GM12891 (cell line): Measurements from ENCODE around the gene HKDC1.
"Not testable (repeated sequence)": the region's sequence is repeated elsewhere in the genome, so short reads cannot be mapped to it uniquely, and the experiment has no call there.

Experiments used
- DNase-seq: peaks from one replicate; pipeline ENCODE4 v3.0.0; 2011; ENCODE audit warnings: low spot score; ENCODE audit not compliant: insufficient read length
- FAIRE-seq: peaks from 2 replicates; lab custom pipeline; 2011; peaks lifted over from hg19 to GRCh38; lab: Jason Lieb, UNC
- PAX5 ChIP-seq: IDR thresholded peaks from 2 replicates; pipeline ENCODE4 v1.6.1; 2011; ENCODE audit warnings: low read length, moderate library complexity, mild to moderate bottlenecking; ENCODE audit not compliant: insufficient read depth, severe bottlenecking
- POLR2A ChIP-seq: IDR thresholded peaks from 2 replicates; pipeline ENCODE4 v1.6.1; 2011; ENCODE audit warnings: low read depth, low read length, control low read depth
- POLR2AphosphoS5 ChIP-seq: IDR thresholded peaks from 2 replicates; pipeline ENCODE4 v1.6.1; 2011; ENCODE audit warnings: low read depth, low read length, control low read depth
- POU2F2 ChIP-seq: IDR thresholded peaks from 2 replicates; pipeline ENCODE4 v1.6.1; 2011; ENCODE audit warnings: low read depth, mild to moderate bottlenecking, control low read depth, low read length, moderate library complexity
- SPI1 ChIP-seq: IDR thresholded peaks from 2 replicates; pipeline ENCODE4 v1.6.1; 2011; ENCODE audit warnings: low read depth, low read length, control low read depth
- TAF1 ChIP-seq: IDR thresholded peaks from 2 replicates; pipeline ENCODE4 v1.6.1; 2011; ENCODE audit warnings: low read depth, low read length, control low read depth

HKDC1 gene

GRCh38 chr10:69240455-69240854 is 20.3 kb downstream of the HKDC1 start:
- DNase-seq (no peak), FAIRE-seq (no peak)
- no peak for TF ChIP-seq POLR2AphosphoS5

DNA sequence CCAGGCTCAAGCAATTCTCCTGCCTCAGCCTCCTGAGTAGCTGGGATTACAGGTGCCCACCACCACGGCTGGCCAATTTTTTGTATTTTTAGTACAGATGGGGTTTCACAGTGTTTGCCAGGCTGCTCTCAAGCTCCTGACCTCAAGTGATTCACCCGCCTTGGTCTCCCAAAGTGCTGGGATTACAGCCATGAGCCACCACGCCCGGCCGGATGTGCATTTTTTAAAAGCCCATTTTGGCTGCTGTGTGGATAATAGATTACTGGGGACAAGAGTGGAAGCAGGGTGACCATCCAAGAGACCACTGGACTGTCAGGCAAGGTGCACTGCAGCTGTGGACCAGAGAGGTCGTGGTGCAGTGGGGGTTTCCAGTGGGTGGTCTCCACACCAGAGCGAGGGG is 21.4 kb downstream of the HKDC1 start:
- DNase-seq (no peak), FAIRE-seq (no peak)
- TF ChIP-seq POLR2AphosphoS5 = no peak
- TF ChIP-seq PAX5 = no peak
- no peak for TF ChIP-seq TAF1
- TF ChIP-seq POLR2A = no peak
- no peak for TF ChIP-seq POU2F2
- no peak for TF ChIP-seq SPI1

GRCh38 chr10:69242040-69242851 is 22.1 kb downstream of the HKDC1 start:
- TF ChIP-seq PAX5 (no peak), SPI1 (no peak), POU2F2 (no peak)
- no peak for DNase-seq
- no peak for FAIRE-seq

- FAIRE-seq (no peak), DNase-seq (no peak)
These were observed 22.7 kb downstream of the HKDC1 start for GRCh38 chr10:69242852-69243212.

DNA sequence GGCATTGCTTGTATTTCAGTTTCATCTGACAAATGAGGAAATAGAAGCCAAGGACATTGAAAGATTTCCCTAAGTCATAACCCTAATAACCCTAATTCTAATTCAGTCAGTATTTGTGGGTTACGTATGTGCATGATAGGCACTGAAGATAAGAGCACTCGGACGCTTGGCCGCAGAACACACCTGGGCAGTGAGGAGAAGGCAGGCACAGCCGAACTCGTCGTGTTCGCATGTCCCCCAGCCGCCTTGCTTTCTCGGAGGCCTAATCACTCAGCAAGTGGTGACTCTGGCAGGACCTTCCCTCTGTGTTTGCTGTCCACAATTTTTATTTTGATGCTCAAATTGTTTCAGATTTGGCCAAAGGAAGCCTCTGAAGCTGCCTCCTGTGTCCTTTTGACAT is 23.7 kb downstream of the HKDC1 start:
- DNase-seq (no peak), FAIRE-seq (no peak)
- TF ChIP-seq SPI1 = no peak
- TF ChIP-seq POLR2AphosphoS5 = no peak
- TF ChIP-seq POU2F2 = no peak
- TF ChIP-seq PAX5 = no peak
- no peak for TF ChIP-seq POLR2A

More at GRCh38 chr10:69242852-69243212, 22.7 kb downstream of the HKDC1 start:
- TF ChIP-seq POLR2AphosphoS5 (no peak), PAX5 (no peak)

DNA sequence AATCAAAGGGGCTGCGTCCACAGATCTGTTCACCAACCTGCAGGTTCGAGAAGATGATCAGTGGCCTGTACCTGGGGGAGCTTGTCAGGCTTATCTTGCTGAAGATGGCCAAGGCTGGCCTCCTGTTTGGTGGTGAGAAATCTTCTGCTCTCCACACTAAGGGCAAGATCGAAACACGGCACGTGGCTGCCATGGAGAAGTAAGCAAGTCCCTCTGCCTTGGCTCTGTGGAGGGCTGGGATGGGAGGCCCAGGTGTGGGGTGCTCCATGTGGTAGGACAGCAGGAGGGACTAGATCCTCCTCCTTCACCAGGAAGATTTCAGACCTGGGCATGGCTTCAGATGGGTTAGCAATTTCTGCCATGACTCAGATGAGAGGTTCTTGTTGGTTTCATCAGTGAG is 25.9 kb downstream of the HKDC1 start:
- TF ChIP-seq POLR2AphosphoS5 = no peak
- TF ChIP-seq POU2F2 = no peak
- TF ChIP-seq POLR2A = no peak
- TF ChIP-seq SPI1 = no peak
- TF ChIP-seq PAX5 = no peak
- TF ChIP-seq TAF1 = no peak
- DNase-seq = no peak
- no peak for FAIRE-seq

DNA sequence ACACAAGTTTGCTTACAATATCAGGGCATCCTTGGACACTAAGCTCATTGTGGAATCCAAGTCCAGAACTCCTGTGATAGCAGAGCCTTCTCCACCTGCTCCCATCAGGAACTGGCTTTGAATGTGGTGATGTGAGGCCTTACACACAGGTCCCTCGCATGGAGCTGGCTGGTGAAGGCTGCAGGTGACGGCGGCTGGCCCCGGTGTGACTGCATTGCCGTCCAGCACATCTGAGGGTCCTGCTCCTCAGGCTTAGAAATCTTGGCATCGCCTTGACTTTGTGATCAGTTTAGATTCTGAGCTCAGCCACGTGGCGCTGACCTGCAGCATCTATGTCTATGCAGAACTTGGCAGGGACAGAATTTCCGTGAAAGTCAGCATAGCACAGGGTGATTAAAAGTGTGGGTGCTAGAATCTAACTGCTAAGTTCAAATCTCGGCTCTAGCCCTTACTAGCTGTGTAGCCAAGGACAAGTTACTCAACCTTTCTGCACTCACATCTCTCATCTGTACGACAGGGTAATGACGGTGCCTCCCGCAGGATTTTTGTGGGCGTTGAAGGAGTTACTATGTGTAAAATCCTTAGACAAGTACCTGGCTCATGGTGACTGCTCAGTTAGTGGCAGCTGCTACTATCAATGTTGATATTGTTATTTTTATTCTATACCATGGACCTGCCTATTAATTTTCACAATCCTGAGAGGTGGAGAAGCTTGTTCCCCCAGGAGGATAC is 26.6 kb downstream of the HKDC1 start:
- TF ChIP-seq SPI1 = no peak
- no peak for TF ChIP-seq POU2F2
- no peak for TF ChIP-seq POLR2AphosphoS5
- no peak for TF ChIP-seq POLR2A
- TF ChIP-seq TAF1 = no peak
- TF ChIP-seq PAX5 = no peak
- FAIRE-seq = no peak
- DNase-seq = no peak

DNA sequence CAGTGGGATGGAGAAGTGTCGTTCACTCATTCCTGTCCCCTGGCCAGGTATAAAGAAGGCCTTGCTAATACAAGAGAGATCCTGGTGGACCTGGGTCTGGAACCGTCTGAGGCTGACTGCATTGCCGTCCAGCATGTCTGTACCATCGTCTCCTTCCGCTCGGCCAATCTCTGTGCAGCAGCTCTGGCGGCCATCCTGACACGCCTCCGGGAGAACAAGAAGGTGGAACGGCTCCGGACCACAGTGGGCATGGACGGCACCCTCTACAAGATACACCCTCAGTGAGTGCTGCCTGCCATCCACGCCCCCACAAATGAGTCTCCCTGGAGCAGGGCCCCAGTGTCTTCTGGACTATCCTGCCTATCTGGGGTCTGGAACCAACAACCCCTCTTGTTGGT is 27.2 kb downstream of the HKDC1 start:
- FAIRE-seq (no peak), DNase-seq (no peak)

DNA sequence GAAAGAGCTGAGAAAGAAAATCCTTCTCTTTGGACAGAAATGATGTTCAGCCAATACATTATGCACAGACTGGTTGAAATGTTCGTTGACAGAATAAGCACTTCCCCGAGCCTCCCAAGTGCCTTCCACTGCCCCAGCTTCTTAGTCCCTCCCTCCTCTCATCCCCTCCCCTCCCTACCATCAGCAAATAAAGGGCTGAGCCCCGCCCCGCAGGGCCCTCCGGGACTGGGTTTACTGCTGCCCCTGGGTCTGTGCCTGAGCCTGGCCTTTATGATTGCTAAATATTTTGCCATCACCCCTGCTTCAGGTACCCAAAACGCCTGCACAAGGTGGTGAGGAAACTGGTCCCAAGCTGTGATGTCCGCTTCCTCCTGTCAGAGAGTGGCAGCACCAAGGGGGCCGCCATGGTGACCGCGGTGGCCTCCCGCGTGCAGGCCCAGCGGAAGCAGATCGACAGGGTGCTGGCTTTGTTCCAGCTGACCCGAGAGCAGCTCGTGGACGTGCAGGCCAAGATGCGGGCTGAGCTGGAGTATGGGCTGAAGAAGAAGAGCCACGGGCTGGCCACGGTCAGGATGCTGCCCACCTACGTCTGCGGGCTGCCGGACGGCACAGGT is 28.1 kb downstream of the HKDC1 start:
- TF ChIP-seq TAF1 (no peak), SPI1 (no peak), POLR2AphosphoS5 (no peak), POLR2A (no peak), PAX5 (no peak), POU2F2 (no peak)
- DNase-seq = no peak

More for the DNA sequence above, 27.2 kb downstream of the HKDC1 start:
- TF ChIP-seq POLR2A (no peak), POLR2AphosphoS5 (no peak), TAF1 (no peak), POU2F2 (no peak), PAX5 (no peak), SPI1 (no peak)

GRCh38 chr10:69250041-69250440 is 29.9 kb downstream of the HKDC1 start:
- no peak for TF ChIP-seq POLR2A
- no peak for TF ChIP-seq SPI1
- no peak for TF ChIP-seq PAX5
- no peak for TF ChIP-seq TAF1
- no peak for TF ChIP-seq POLR2AphosphoS5
- TF ChIP-seq POU2F2 = no peak
- FAIRE-seq = no peak
- no peak for DNase-seq

More for the DNA sequence above, 28.1 kb downstream of the HKDC1 start:
- FAIRE-seq = no peak

- not testable (repeated sequence) for FAIRE-seq, DNase-seq
These were observed 31.3 kb downstream of the HKDC1 start for GRCh38 chr10:69251417-69251816.
